ENCODE measurements around the gene PLK5.

- TF ChIP-seq RFX5 (IDR thresholded peaks at IDR 0.05; ENCODE audit: low read depth, low read length) = no peak
- no peak for TF ChIP-seq MXI1 (IDR thresholded peaks at IDR 0.05; ENCODE audit: borderline replicate concordance, low read depth, low read length)
- no peak for TF ChIP-seq RAD21 (IDR thresholded peaks at IDR 0.05; ENCODE audit: low read length)
- TF ChIP-seq RCOR1 (IDR thresholded peaks at IDR 0.05; ENCODE audit: insufficient replicate concordance, low read length) = no peak
- TF ChIP-seq, protein P1, sequence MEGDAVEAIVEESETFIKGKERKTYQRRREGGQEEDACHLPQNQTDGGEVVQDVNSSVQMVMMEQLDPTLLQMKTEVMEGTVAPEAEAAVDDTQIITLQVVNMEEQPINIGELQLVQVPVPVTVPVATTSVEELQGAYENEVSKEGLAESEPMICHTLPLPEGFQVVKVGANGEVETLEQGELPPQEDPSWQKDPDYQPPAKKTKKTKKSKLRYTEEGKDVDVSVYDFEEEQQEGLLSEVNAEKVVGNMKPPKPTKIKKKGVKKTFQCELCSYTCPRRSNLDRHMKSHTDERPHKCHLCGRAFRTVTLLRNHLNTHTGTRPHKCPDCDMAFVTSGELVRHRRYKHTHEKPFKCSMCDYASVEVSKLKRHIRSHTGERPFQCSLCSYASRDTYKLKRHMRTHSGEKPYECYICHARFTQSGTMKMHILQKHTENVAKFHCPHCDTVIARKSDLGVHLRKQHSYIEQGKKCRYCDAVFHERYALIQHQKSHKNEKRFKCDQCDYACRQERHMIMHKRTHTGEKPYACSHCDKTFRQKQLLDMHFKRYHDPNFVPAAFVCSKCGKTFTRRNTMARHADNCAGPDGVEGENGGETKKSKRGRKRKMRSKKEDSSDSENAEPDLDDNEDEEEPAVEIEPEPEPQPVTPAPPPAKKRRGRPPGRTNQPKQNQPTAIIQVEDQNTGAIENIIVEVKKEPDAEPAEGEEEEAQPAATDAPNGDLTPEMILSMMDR (conservative IDR thresholded peaks at IDR 0.05; ENCODE audit: low read depth, low read length) = no peak
- no peak for TF ChIP-seq POLR2A (IDR thresholded peaks at IDR 0.05; ENCODE audit: low read depth, low read length)
These were observed 1.0 kb upstream of the PLK5 start for GRCh38 chr19:1522838-1523237.

Measured in IMR-90 (cell line).